H1 (cell line): ENCODE results near the gene MAJIN.

ENCODE experiments used
- CEBPB ChIP-seq: IDR thresholded peaks from 2 replicates; pipeline ENCODE4 v1.6.1; 2012; ENCODE audit warnings: low read depth, low read length
- EZH2 ChIP-seq: fragments of 200-600 bp; sonication (generic); IDR thresholded peaks from 2 replicates; pipeline ENCODE4 v1.7.1; 2012; ENCODE audit warnings: low read depth, mild to moderate bottlenecking, moderate library complexity, low read length, inconsistent platforms; ENCODE audit not compliant: severe bottlenecking
- TF ChIP-seq, protein P1 (sequence below), 3 experiments: IDR thresholded peaks; 1 replicate in 2 of 3; 2 replicates in 1 of 3; pipeline versions ENCODE4 v1.5.1 to v1.6.1; 2011; ENCODE audit warnings: low read length in 3 of 3, mild to moderate bottlenecking in 3 of 3, inconsistent platforms in 2 of 3, low read depth in 1 of 3, moderate library complexity in 1 of 3; ENCODE audit not compliant: insufficient read depth in 1 of 3; ENCODE audit errors: control extremely low read depth in 1 of 3

GRCh38 chr11:64974124-64974523 is 2.2 kb upstream of the MAJIN start:
- TF ChIP-seq, protein P1, sequence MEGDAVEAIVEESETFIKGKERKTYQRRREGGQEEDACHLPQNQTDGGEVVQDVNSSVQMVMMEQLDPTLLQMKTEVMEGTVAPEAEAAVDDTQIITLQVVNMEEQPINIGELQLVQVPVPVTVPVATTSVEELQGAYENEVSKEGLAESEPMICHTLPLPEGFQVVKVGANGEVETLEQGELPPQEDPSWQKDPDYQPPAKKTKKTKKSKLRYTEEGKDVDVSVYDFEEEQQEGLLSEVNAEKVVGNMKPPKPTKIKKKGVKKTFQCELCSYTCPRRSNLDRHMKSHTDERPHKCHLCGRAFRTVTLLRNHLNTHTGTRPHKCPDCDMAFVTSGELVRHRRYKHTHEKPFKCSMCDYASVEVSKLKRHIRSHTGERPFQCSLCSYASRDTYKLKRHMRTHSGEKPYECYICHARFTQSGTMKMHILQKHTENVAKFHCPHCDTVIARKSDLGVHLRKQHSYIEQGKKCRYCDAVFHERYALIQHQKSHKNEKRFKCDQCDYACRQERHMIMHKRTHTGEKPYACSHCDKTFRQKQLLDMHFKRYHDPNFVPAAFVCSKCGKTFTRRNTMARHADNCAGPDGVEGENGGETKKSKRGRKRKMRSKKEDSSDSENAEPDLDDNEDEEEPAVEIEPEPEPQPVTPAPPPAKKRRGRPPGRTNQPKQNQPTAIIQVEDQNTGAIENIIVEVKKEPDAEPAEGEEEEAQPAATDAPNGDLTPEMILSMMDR (IDR thresholded peaks at IDR 0.05; ENCODE audit: control extremely low read depth in 1 of 3, insufficient read depth in 1 of 3, low read depth in 1 of 3, low read length in 3 of 3): no peak
- TF ChIP-seq CEBPB (no peak), EZH2 (no peak)
